ENCODE measurements around the gene SLC39A5. TPM values are rescaled to one million over a fixed set of nuclear protein-coding genes. Genes with fewer than 3 reads are reported as not detected.
"Not testable (repeated sequence)": the region's sequence is repeated elsewhere in the genome, so short reads cannot be mapped to it uniquely, and the experiment has no call there.

SLC39A5 gene
- total RNA-seq, 4 donors from 2014 or later, result 1.5 TPM; not detected in 3

DNA sequence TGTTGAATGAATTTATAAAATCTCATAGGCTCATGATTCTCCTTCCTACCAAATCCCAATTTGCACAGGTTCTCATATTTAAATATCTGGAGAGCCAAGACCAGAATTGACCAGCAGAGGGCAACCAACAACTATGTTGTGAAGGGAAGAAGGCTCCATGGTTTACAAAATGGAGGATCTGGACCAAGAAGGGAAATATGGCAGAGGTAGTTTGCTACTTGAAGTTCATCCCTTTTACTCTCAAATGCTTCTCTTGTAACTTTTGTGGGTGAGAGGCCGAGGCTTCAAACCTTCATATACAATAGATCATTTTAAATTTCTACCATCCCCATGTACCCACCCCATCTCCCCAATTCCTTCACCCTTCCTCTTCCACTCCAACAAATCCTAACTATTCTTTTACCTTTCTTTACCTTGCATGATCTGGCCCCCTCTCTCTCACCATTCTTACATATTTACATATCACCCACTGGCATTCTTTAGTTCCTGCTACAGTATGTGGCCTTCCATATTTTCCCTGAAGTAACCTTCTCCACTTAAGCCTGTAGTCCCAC lies 36.7 kb upstream of the SLC39A5 start:
- H3K9me3 ChIP-seq, result no peaks in the 10 kb centered on the region
- no peaks in the 10 kb centered on the region for H3K36me3 ChIP-seq
- WGBS, 2 donors, result 30 to 53% methylated on average over 1 of the region's 1 CpG
- no peaks in the 10 kb centered on the region for H3K27me3 ChIP-seq
- peak; percentile 68 to 97 for DNase-seq (ENCODE audit: low spot score in 2 of 2)
- TF ChIP-seq EP300 (IDR thresholded peaks at IDR 0.05) (peak in 1 of 2 donors; percentile 44), POLR2A (IDR thresholded peaks at IDR 0.05) (no peak)
- TF ChIP-seq, protein P1, sequence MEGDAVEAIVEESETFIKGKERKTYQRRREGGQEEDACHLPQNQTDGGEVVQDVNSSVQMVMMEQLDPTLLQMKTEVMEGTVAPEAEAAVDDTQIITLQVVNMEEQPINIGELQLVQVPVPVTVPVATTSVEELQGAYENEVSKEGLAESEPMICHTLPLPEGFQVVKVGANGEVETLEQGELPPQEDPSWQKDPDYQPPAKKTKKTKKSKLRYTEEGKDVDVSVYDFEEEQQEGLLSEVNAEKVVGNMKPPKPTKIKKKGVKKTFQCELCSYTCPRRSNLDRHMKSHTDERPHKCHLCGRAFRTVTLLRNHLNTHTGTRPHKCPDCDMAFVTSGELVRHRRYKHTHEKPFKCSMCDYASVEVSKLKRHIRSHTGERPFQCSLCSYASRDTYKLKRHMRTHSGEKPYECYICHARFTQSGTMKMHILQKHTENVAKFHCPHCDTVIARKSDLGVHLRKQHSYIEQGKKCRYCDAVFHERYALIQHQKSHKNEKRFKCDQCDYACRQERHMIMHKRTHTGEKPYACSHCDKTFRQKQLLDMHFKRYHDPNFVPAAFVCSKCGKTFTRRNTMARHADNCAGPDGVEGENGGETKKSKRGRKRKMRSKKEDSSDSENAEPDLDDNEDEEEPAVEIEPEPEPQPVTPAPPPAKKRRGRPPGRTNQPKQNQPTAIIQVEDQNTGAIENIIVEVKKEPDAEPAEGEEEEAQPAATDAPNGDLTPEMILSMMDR (IDR thresholded peaks at IDR 0.05), result peak; percentile 62 to 89 (median 82)
- peaks cover 0 to 21% (median 5%) of the 10 kb centered on the region in 4 donors for H3K4me1 ChIP-seq
- H3K27ac ChIP-seq, result no peak overlapping the region
- H3K4me3 ChIP-seq, result no peak overlapping the region

DNA sequence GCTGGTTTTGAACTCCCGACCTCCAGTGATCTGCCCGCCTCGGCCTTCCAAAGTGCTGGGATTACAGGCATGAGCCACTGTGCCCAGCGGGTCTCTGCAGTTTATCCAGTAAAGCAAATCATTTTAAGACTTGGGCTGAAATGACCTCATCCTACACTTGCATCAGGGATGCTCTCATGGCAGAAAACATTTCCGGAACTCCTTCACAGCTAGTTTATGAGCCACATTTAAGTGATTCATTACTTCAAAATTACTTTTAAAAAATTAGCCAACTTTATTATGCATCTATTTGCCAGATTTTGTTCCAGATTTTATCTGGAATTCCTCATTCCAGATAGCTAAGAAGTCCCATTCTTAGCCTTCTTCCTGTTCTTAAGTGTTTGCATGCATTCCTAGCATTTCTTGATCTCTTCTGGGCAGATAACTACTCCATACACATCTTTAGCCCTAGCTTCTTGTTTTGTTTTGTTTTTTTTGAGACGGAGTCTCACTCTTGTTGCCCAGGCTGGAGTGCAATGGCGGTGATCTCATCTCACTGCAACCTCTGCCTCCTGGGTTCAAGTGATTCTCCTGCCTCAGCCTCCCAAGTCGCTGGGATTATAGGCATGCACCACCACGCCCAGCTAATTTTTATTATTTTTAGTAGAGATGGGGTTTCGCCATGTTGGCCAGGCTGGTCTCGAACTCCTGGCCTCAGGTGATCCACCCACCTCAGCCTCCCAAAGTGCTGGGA lies 32.9 kb upstream of the SLC39A5 start:
- WGBS, 2 donors, result 57 to 58% methylated on average over 11 of the region's 11 CpGs

DNA sequence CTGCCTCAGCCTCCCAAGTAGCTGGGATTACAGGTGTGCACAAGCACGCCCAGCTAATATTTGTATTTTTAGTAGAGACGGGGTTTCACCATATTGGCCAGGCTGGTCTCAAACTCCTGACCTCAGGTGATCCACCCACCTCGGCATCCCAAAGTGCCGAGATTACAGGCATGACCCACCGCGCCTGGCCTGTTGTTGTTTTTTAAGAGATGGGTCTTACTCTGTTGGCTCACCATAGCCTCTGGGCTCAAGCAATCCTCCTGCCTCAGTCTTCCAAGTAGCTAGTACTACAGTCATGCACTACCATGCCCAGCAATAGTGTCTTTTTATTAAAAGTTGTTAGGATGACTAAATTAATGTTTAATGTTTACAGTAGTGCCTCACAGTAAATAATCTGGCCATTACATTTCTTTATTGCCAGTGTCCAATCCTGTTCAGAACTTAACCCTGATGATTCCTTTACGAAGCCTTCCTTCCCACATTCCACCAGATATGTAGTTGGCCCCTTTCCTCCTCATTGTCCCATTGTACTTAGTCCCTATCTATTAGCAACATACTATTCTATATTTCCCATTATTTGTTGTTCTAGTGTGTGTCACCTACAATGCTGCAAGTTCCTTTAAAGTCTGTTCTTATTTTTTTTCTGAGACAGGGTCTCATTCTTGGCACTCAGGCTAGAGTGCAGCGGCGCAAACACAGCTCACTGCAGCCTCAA lies 31.8 kb upstream of the SLC39A5 start:
- TF ChIP-seq, protein P1 (IDR thresholded peaks at IDR 0.05), result no peak
- TF ChIP-seq POLR2A (IDR thresholded peaks at IDR 0.05) (no peak), EP300 (IDR thresholded peaks at IDR 0.05) (no peak)
- Histone ChIP-seq H3K27me3 (no peaks in the 10 kb centered on the region), H3K9me3 (no peaks in the 10 kb centered on the region), H3K27ac (no peak overlapping the region), H3K4me3 (no peak overlapping the region), H3K36me3 (no peaks in the 10 kb centered on the region), H3K4me1 (peaks cover 0 to 5% (median 0%) of the 10 kb centered on the region in 4 donors)
- 84 to 91% methylated on average over 9 of the region's 9 CpGs for WGBS, 2 donors
- DNase-seq (ENCODE audit: low spot score in 2 of 2), result no peak

More for the DNA sequence above, 32.9 kb upstream of the SLC39A5 start:
- H3K4me1 ChIP-seq; H3K4me3 ChIP-seq; H3K9me3 ChIP-seq; H3K36me3 ChIP-seq; H3K27me3 ChIP-seq; H3K27ac ChIP-seq; DNase-seq (ENCODE audit: low spot score in 2 of 2): not testable (repeated sequence)

DNA sequence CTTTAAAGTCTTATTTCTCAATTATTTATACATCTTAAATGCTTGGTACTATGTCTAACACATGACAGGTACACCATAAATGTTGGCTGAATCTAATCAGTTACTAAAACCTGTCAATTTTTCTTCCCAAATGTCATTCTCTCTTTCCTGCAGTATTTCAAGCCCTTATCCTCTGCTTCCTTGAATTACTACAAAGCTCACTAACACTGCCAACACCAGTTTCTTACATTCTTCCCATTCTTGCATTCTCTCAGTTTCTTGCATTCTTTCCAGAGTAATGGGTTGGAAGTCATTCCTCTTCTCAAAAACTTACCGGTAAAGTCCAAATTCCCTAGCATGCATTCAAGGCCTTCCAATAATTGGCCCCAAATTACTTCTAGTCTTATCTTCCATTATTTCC lies 31.0 kb upstream of the SLC39A5 start:
- DNase-seq (ENCODE audit: low spot score in 2 of 2), result no peak
- WGBS, 2 donors, result 29 to 42% methylated on average over 1 of the region's 1 CpG
- H3K4me1 ChIP-seq, result peaks cover 0 to 5% (median 0%) of the 10 kb centered on the region in 4 donors
- H3K27ac ChIP-seq, result no peak overlapping the region
- TF ChIP-seq EP300 (IDR thresholded peaks at IDR 0.05) (no peak), POLR2A (IDR thresholded peaks at IDR 0.05) (no peak)
- TF ChIP-seq, protein P1 (IDR thresholded peaks at IDR 0.05), result no peak
- no peaks in the 10 kb centered on the region for H3K9me3 ChIP-seq
- H3K4me3 ChIP-seq, result no peak overlapping the region
- no peaks in the 10 kb centered on the region for H3K36me3 ChIP-seq
- H3K27me3 ChIP-seq, result no peaks in the 10 kb centered on the region

DNA sequence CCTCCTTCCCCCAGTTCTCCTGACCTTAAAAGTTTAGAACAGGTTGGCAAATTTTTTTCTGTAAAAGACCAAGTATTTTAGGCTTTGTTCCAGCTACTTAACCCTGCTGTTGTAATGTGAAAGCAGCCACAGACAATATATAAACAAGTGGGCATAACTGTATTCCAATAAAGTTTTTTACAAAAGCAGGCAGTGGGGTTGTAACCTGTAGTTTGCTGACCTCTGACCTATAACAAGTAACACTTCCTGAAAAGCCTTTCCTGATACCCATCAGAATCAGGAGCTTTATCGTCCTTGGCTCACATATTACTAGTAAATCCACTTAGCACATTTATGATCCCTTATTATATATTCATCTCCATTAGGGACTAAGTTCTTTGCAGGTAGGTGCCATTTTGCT lies 27.5 kb upstream of the SLC39A5 start:
- no peak overlapping the region for H3K27ac ChIP-seq
- H3K9me3 ChIP-seq, result no peaks in the 10 kb centered on the region
- H3K36me3 ChIP-seq, result peaks cover 0 to 26% (median 12%) of the 10 kb centered on the region in 3 donors
- no peak for DNase-seq (ENCODE audit: low spot score in 2 of 2)
- no peak overlapping the region for H3K4me3 ChIP-seq
- TF ChIP-seq EP300 (IDR thresholded peaks at IDR 0.05) (no peak), POLR2A (IDR thresholded peaks at IDR 0.05) (no peak)
- TF ChIP-seq, protein P1 (IDR thresholded peaks at IDR 0.05), result no peak
- H3K27me3 ChIP-seq, result no peaks in the 10 kb centered on the region
- 29 to 57% methylated on average over 1 of the region's 1 CpG for WGBS, 2 donors
- peaks cover 0 to 6% (median 0%) of the 10 kb centered on the region in 4 donors for H3K4me1 ChIP-seq
